Uterus (tissue), 4 donors: Measurements from ENCODE around the gene PLOD3. TPM values are rescaled to one million over a fixed set of nuclear protein-coding genes. Genes with fewer than 3 reads are reported as not detected.
A peak's percentile ranks its signal among the peaks of the same experiment; 100 is the strongest.

Experiments
- DNase-seq, 2 donors: peaks; one replicate each; pipeline ENCODE4 v3.0.0-alpha.2; 2019 to 2020
- H3K27ac ChIP-seq, 2 donors: fragments of 200-600 bp; sonication (generic); 1 replicate in 1 of 2; 2 replicates in 1 of 2; pipeline ENCODE4 v1.5.1; 2016 to 2018
- H3K27me3 ChIP-seq, 2 donors: fragments of 200-600 bp; sonication (generic); one replicate each; pipeline ENCODE4 v1.5.1; 2018 to 2019; ENCODE audit warnings: control low read depth in 1 of 2
- H3K36me3 ChIP-seq, 2 donors: fragments of 200-600 bp; sonication (generic); one replicate each; pipeline ENCODE4 v1.5.1; 2019; ENCODE audit warnings: control low read depth in 1 of 2
- H3K4me1 ChIP-seq, 2 donors: fragments of 200-600 bp; sonication (generic); one replicate each; pipeline ENCODE4 v1.5.1; 2018 to 2019; ENCODE audit warnings: control low read depth in 1 of 2
- H3K4me3 ChIP-seq, 2 donors: fragments of 200-600 bp; sonication (generic); 1 replicate in 1 of 2; 2 replicates in 1 of 2; pipeline ENCODE4 v1.5.1; 2018 to 2019; ENCODE audit warnings: mild to moderate bottlenecking in 1 of 2
- H3K9me3 ChIP-seq, 2 donors: fragments of 200-600 bp; sonication (generic); one replicate each; pipeline ENCODE4 v1.5.1; 2019; ENCODE audit warnings: control low read depth in 1 of 2
- CTCF ChIP-seq, 4 experiments: fragments of 200-600 bp in 2 of 4; fragments of 450-650 bp in 2 of 4; sonication (generic) in 2 of 4; IDR thresholded peaks; one replicate each; pipeline ENCODE4 v1.5.1; 2016 to 2019; ENCODE audit warnings: antibody characterized with exemption in 4 of 4, mild to moderate bottlenecking in 2 of 4, moderate library complexity in 1 of 4
- POLR2A ChIP-seq, 2 donors: fragments of 450-650 bp; IDR thresholded peaks; one replicate each; pipeline ENCODE4 v1.6.1; 2016; ENCODE audit warnings: antibody characterized with exemption in 2 of 2, mild to moderate bottlenecking in 1 of 2, moderate library complexity in 1 of 2
- intact Hi-C: fragments of 100-400 bp; cut with DNase I; formaldehyde crosslinking; loops from one replicate; pipeline ENCODE4 v1.15.1; 2023; ENCODE audit warnings: low total_unique reads
- total RNA-seq, 4 donors: library from RNA; depleted of rRNA in 3 of 4; stranded (reverse); fragments of >200 nt in 3 of 4; gene quantifications; one replicate each; pipeline versions ENCODE4 v1.1.0 to v1.2.4, GENCODE V29; 2014 to 2023
- donor health status: DM: yes; HTN: yes; CAD: no.

PLOD3 gene
- total RNA-seq, 4 donors from 2014 or later, result 29.2 to 75.4 (median 34.1) TPM

- no peak overlapping the region for H3K27ac ChIP-seq
- TF ChIP-seq POLR2A (IDR thresholded peaks at IDR 0.05), result no peak
- no peak for TF ChIP-seq CTCF (IDR thresholded peaks at IDR 0.05)
- DNase-seq, result no peak
- intact Hi-C loops, result no loop called here
- peaks cover 38 to 76% of the 10 kb centered on the region in 2 donors for H3K27me3 ChIP-seq
- peaks cover 0 to 17% of the 10 kb centered on the region in 2 donors for H3K4me1 ChIP-seq
- H3K4me3 ChIP-seq, result no peak overlapping the region
- H3K9me3 ChIP-seq, result no peaks in the 10 kb centered on the region
- no peaks in the 10 kb centered on the region for H3K36me3 ChIP-seq
These were observed 45.2 kb downstream of the PLOD3 start for GRCh38 chr7:101172005-101172853.

GRCh38 chr7:101171442-101171837, 45.9 kb downstream of the PLOD3 start:
- Histone ChIP-seq H3K27me3 (peaks cover 38 to 78% of the 10 kb centered on the region in 2 donors), H3K9me3 (no peaks in the 10 kb centered on the region), H3K27ac (no peak overlapping the region), H3K4me1 (peaks cover 0 to 17% of the 10 kb centered on the region in 2 donors), H3K4me3 (no peak overlapping the region), H3K36me3 (no peaks in the 10 kb centered on the region)
- no peak for TF ChIP-seq POLR2A (IDR thresholded peaks at IDR 0.05)
- no peak for TF ChIP-seq CTCF (IDR thresholded peaks at IDR 0.05)
- intact Hi-C loops, result no loop called here
- DNase-seq, result no peak

- no peaks in the 10 kb centered on the region for H3K9me3 ChIP-seq
- TF ChIP-seq CTCF (IDR thresholded peaks at IDR 0.05) (no peak), POLR2A (IDR thresholded peaks at IDR 0.05) (no peak)
- intact Hi-C loops, result no loop called here
- peaks cover 0 to 17% of the 10 kb centered on the region in 2 donors for H3K4me1 ChIP-seq
- DNase-seq, result no peak
- H3K27me3 ChIP-seq, result peaks cover 44 to 84% of the 10 kb centered on the region in 2 donors
- H3K36me3 ChIP-seq, result no peaks in the 10 kb centered on the region
- H3K27ac ChIP-seq, result no peak overlapping the region
- H3K4me3 ChIP-seq, result no peak overlapping the region
These were observed 46.6 kb downstream of the PLOD3 start for GRCh38 chr7:101170617-101171441.

GRCh38 chr7:101169838-101170551, 47.4 kb downstream of the PLOD3 start:
- peaks cover 3 to 17% of the 10 kb centered on the region in 2 donors for H3K4me1 ChIP-seq
- peaks cover 52 to 80% of the 10 kb centered on the region in 2 donors for H3K27me3 ChIP-seq
- no peaks in the 10 kb centered on the region for H3K36me3 ChIP-seq
- TF ChIP-seq CTCF (IDR thresholded peaks at IDR 0.05), result peak; percentile 68 to 84 (median 79)
- no peak for TF ChIP-seq POLR2A (IDR thresholded peaks at IDR 0.05)
- intact Hi-C loops, result no loop called here
- no peaks in the 10 kb centered on the region for H3K9me3 ChIP-seq
- peak; percentile 53 to 67 for DNase-seq
- no peak overlapping the region for H3K4me3 ChIP-seq
- no peak overlapping the region for H3K27ac ChIP-seq
